Measurements from ENCODE around the gene SH2D5.

The SH2D5 gene

DNA sequence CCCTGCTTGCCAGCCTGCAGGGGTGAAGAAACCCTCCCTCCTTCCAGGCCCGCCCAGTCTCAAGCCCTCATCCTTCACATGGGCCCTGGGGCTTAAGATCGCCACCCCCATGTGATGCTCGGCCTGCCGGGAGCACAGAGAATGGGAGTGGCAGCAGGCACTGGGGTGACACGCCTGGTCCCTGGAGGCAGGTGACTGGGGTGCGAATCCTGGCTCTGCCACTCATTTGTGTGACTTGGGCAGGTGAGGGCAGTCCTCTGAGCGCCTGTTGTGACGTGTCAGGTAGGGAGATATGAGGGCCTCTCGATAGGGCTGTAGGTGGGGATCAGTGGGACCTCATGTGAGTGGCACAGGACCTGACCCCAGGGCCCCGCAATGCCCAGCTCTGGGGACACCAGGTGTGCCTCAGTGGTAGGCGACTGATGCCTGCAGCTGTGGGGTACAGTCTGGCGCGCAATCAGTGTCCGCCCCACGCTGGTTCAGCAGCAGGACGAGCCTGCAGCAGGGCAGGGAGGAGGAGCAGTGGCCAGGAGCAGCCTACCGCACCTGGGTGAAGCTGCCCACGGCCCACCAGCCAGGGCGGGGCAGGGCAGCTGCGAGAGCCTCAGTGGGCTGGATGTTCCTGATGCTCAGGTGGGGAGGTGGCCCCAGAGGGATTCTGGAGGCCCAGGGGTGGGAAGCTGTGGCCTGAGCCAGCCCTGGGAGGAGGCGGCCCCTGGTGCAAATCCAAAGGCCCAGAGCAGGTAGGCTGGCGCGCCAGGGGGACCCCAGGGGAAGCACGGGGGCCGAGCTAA lies 6.2 kb downstream of the SH2D5 start:
- DNase-seq: no peak
- TF ChIP-seq EZH2 (optimal IDR thresholded peaks at IDR 0.05; ENCODE audit: low read depth, low read length): no peak
- TF ChIP-seq, protein P1, sequence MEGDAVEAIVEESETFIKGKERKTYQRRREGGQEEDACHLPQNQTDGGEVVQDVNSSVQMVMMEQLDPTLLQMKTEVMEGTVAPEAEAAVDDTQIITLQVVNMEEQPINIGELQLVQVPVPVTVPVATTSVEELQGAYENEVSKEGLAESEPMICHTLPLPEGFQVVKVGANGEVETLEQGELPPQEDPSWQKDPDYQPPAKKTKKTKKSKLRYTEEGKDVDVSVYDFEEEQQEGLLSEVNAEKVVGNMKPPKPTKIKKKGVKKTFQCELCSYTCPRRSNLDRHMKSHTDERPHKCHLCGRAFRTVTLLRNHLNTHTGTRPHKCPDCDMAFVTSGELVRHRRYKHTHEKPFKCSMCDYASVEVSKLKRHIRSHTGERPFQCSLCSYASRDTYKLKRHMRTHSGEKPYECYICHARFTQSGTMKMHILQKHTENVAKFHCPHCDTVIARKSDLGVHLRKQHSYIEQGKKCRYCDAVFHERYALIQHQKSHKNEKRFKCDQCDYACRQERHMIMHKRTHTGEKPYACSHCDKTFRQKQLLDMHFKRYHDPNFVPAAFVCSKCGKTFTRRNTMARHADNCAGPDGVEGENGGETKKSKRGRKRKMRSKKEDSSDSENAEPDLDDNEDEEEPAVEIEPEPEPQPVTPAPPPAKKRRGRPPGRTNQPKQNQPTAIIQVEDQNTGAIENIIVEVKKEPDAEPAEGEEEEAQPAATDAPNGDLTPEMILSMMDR (IDR thresholded peaks at IDR 0.05; ENCODE audit: low read length): no peak
- TF ChIP-seq EZH2phosphoT487 (IDR thresholded peaks at IDR 0.05; ENCODE audit: low read length): no peak
- Histone ChIP-seq H3K9me2 (replicated peaks; ENCODE audit: insufficient read depth, low read length) (no peaks in the 10 kb centered on the region), H3K4me3 (ENCODE audit: low read length) (no peak overlapping the region), H3K9ac (ENCODE audit: low read length) (no peak overlapping the region), H3K4me1 (ENCODE audit: low read length) (no peaks in the 10 kb centered on the region), H3K9me3 (replicated peaks; ENCODE audit: insufficient read depth, low read length) (no peaks in the 10 kb centered on the region), H3F3A (ENCODE audit: insufficient read depth, low read length) (no peaks in the 10 kb centered on the region), H4K20me1 (ENCODE audit: insufficient read depth, low read length) (no peaks in the 10 kb centered on the region), H3K27me3 (replicated peaks; ENCODE audit: insufficient read depth, low read length) (peaks cover 100% of the 10 kb centered on the region), H3K27ac (ENCODE audit: low read length) (no peak overlapping the region), H3K79me2 (ENCODE audit: low read length) (no peaks in the 10 kb centered on the region), H3K36me3 (replicated peaks; ENCODE audit: insufficient read depth, low read length) (no peaks in the 10 kb centered on the region), H3K4me2 (ENCODE audit: low read depth, low read length) (no peak overlapping the region), H2AFZ (ENCODE audit: low read length) (no peak overlapping the region)

DNA sequence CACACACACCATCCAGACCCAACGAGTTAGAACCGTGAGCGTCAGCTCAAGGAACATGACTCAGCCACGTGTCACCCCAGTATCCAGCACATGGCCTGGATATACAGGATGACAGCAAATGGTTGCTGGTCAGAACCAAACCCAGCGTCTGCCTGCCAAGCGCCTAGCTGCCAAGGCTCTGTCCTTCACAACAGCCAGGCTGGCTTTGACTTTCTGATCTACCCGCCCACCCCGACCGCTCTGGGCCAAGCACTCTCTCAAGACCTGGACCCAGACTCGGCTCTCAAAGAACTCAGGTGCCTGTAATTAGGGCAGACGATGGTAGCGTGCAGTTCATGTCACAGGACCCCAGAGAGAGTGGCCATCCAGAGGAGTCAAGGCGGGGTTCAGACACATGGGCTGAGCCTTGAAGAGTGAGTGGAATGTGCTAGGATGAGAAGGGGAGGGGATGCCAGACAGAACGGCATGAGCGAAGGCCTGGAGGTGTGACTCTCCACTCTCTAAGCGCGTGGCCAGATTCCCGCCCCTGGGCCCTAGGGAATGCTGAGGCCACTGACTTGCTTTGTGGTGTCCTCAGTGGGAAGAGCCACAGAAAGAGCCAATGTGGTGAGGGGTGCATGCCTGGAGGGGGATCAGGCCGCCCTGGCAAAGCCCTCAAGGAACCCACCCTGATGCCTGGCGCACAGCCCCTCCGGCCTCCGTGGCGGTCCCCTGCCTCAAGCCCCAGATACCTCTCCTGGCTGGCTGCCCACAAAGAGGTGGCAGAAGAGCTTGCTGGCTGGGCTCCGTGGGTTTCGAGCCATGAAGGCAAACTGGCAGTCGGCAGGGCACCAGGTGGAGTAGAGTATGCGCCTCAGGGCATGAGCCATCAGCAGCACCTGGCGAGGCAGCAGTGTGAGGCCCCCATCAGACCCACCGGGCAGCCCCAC lies 7.0 kb downstream of the SH2D5 start:
- no peak for DNase-seq
- Histone ChIP-seq H3K9ac (ENCODE audit: low read length) (no peak overlapping the region), H3K4me2 (ENCODE audit: low read depth, low read length) (no peak overlapping the region), H3K4me1 (ENCODE audit: low read length) (no peaks in the 10 kb centered on the region), H3K9me3 (replicated peaks; ENCODE audit: insufficient read depth, low read length) (no peaks in the 10 kb centered on the region), H4K20me1 (ENCODE audit: insufficient read depth, low read length) (no peaks in the 10 kb centered on the region), H3K36me3 (replicated peaks; ENCODE audit: insufficient read depth, low read length) (no peaks in the 10 kb centered on the region), H3F3A (ENCODE audit: insufficient read depth, low read length) (no peaks in the 10 kb centered on the region), H2AFZ (ENCODE audit: low read length) (no peak overlapping the region), H3K4me3 (ENCODE audit: low read length) (no peak overlapping the region), H3K9me2 (replicated peaks; ENCODE audit: insufficient read depth, low read length) (no peaks in the 10 kb centered on the region), H3K27ac (ENCODE audit: low read length) (no peak overlapping the region), H3K79me2 (ENCODE audit: low read length) (no peaks in the 10 kb centered on the region), H3K27me3 (replicated peaks; ENCODE audit: insufficient read depth, low read length) (peaks cover 100% of the 10 kb centered on the region)
- TF ChIP-seq EZH2 (optimal IDR thresholded peaks at IDR 0.05; ENCODE audit: low read depth, low read length) (no peak), EZH2phosphoT487 (IDR thresholded peaks at IDR 0.05; ENCODE audit: low read length) (no peak)
- TF ChIP-seq, protein P1 (IDR thresholded peaks at IDR 0.05; ENCODE audit: low read length): no peak

DNA sequence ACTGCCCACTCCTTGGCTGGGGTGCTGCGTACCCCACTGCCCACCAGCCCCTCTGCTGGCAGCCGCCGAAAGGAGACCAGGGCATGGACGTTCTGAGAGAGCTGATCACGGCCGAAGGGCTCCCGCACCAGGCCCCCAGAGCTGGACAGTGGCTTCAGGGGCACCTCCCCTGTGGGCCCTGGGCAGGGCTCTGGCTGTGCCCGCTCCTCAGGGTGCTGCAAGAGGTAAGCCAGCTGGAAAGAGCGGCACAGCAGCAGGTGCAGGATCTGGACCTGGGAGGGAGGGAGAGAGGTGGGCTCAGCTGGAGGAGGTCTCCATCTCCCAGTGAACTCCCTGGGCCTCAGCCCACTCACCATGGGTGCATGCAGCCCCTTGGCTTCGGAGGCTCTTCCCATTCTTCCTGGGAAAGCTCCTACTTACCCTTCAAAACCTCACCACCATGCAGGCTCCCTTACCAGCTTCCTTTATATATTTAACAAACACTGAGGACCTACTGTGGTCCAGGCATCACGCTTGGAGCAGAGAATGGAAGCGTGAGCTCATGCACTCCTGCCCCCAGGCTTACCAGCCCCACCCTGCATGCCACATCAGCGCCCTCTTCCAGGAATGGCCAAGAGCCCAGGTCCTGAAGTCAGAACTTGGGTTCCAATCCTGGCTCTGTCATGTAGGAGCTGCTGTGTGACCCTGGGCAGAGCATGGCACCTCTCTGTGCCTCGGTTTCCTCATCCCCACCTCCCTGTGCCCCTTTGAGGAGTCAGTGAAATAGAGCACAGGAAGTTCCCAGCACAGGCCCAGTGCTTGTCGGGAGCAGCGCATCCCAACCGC lies 7.9 kb downstream of the SH2D5 start:
- Histone ChIP-seq H3K27me3 (replicated peaks; ENCODE audit: insufficient read depth, low read length) (peaks cover 100% of the 10 kb centered on the region), H3K9me2 (replicated peaks; ENCODE audit: insufficient read depth, low read length) (no peaks in the 10 kb centered on the region), H3K4me2 (ENCODE audit: low read depth, low read length) (no peak overlapping the region), H3K36me3 (replicated peaks; ENCODE audit: insufficient read depth, low read length) (no peaks in the 10 kb centered on the region), H4K20me1 (ENCODE audit: insufficient read depth, low read length) (no peaks in the 10 kb centered on the region), H3K9ac (ENCODE audit: low read length) (no peak overlapping the region), H3K4me3 (ENCODE audit: low read length) (no peak overlapping the region), H3K79me2 (ENCODE audit: low read length) (no peaks in the 10 kb centered on the region), H3K4me1 (ENCODE audit: low read length) (no peaks in the 10 kb centered on the region), H3K9me3 (replicated peaks; ENCODE audit: insufficient read depth, low read length) (no peaks in the 10 kb centered on the region), H3K27ac (ENCODE audit: low read length) (no peak overlapping the region), H2AFZ (ENCODE audit: low read length) (no peak overlapping the region), H3F3A (ENCODE audit: insufficient read depth, low read length) (no peaks in the 10 kb centered on the region)
- DNase-seq: no peak
- TF ChIP-seq, protein P1 (IDR thresholded peaks at IDR 0.05; ENCODE audit: low read length): no peak
- TF ChIP-seq EZH2phosphoT487 (IDR thresholded peaks at IDR 0.05; ENCODE audit: low read length): no peak
- no peak for TF ChIP-seq EZH2 (optimal IDR thresholded peaks at IDR 0.05; ENCODE audit: low read depth, low read length)

Data from MM.1S (cell line).